Measurements from ENCODE around the gene SMPD3.

- TF ChIP-seq MAX (CRISPR knock-in tag; IDR thresholded peaks at IDR 0.05) (no peak), CTCF (IDR thresholded peaks at IDR 0.05) (no peak), MLX (CRISPR knock-in tag; IDR thresholded peaks at IDR 0.05) (no peak), TP53 (CRISPR knock-in tag; IDR thresholded peaks at IDR 0.05) (no peak), NFE2L1 (CRISPR knock-in tag; IDR thresholded peaks at IDR 0.05) (no peak), SMAD3 (CRISPR knock-in tag; IDR thresholded peaks at IDR 0.05; ENCODE audit: borderline replicate concordance) (no peak), CBFB (CRISPR knock-in tag; IDR thresholded peaks at IDR 0.05; ENCODE audit: low read depth) (no peak; the same call in 1 of the 2 replicates), SP1 (CRISPR knock-in tag; conservative IDR thresholded peaks at IDR 0.05) (no peak), ZNF532 (CRISPR knock-in tag; IDR thresholded peaks at IDR 0.05; ENCODE audit: borderline replicate concordance) (no peak), USF2 (CRISPR knock-in tag; IDR thresholded peaks at IDR 0.05) (no peak), EMX1 (CRISPR knock-in tag; IDR thresholded peaks at IDR 0.05) (no peak), CREB1 (CRISPR knock-in tag; IDR thresholded peaks at IDR 0.05) (no peak)
Measured at GRCh38 chr16:68309799-68310198, 138.5 kb downstream of the SMPD3 start.

All from WTC11 (cell line).